ENCODE data around the gene PRDM12. TPM values are rescaled to one million over a fixed set of nuclear protein-coding genes. Genes with fewer than 3 reads are reported as not detected.

Gene PRDM12
- total RNA-seq, 4 donors from 2014 or later, result not detected

GRCh38 chr9:130635306-130635705 is 29.1 kb upstream of the PRDM12 start:
- in situ Hi-C loops (cut with MboI; ENCODE audit: low sequenced_read_pairs in 4 of 4) (no loop called here), intact Hi-C loops (cut with DNase I; ENCODE audit: low total_unique reads) (no loop called here)

GRCh38 chr9:130635721-130636647 is 28.4 kb upstream of the PRDM12 start:
- peaks cover 2 to 61% of the 10 kb centered on the region in 2 donors for H3K36me3 ChIP-seq
- ATAC-seq (no peak), DNase-seq (no peak)
- no peaks in the 10 kb centered on the region for H3K27me3 ChIP-seq
- intact Hi-C loops (cut with DNase I; ENCODE audit: low total_unique reads), result no loop called here
- no peaks in the 10 kb centered on the region for H3K4me1 ChIP-seq
- H3K9me3 ChIP-seq, result no peaks in the 10 kb centered on the region
- TF ChIP-seq CTCF (IDR thresholded peaks at IDR 0.05 in 4 of 5, conservative IDR thresholded peaks at IDR 0.05 in 1 of 5) (no peak), POLR2A (IDR thresholded peaks at IDR 0.05) (no peak)
- no peak overlapping the region for H3K4me3 ChIP-seq
- no peak overlapping the region for H3K27ac ChIP-seq
- in situ Hi-C loops (cut with MboI; ENCODE audit: low sequenced_read_pairs in 4 of 4), result no loop called here

More at GRCh38 chr9:130635306-130635705, 29.1 kb upstream of the PRDM12 start:
- H3K4me1 ChIP-seq, result no peaks in the 10 kb centered on the region
- no peak for TF ChIP-seq POLR2A (IDR thresholded peaks at IDR 0.05)
- TF ChIP-seq CTCF (IDR thresholded peaks at IDR 0.05 in 4 of 5, conservative IDR thresholded peaks at IDR 0.05 in 1 of 5), result no peak
- ATAC-seq, result no peak
- H3K36me3 ChIP-seq, result peaks cover 2 to 67% of the 10 kb centered on the region in 2 donors
- no peak overlapping the region for H3K4me3 ChIP-seq
- no peak overlapping the region for H3K27ac ChIP-seq
- no peaks in the 10 kb centered on the region for H3K27me3 ChIP-seq
- DNase-seq, result no peak
- no peaks in the 10 kb centered on the region for H3K9me3 ChIP-seq

- intact Hi-C loops (cut with DNase I; ENCODE audit: low total_unique reads) (no loop called here), in situ Hi-C loops (cut with MboI; ENCODE audit: low sequenced_read_pairs in 4 of 4) (no loop called here)
- Histone ChIP-seq H3K36me3 (peaks cover under 1 to 54% of the 10 kb centered on the region in 2 donors), H3K4me1 (no peaks in the 10 kb centered on the region), H3K9me3 (no peaks in the 10 kb centered on the region), H3K27me3 (no peaks in the 10 kb centered on the region), H3K4me3 (no peak overlapping the region), H3K27ac (no peak overlapping the region)
- DNase-seq (no peak), ATAC-seq (no peak)
- no peak for TF ChIP-seq POLR2A (IDR thresholded peaks at IDR 0.05)
- no peak for TF ChIP-seq CTCF (IDR thresholded peaks at IDR 0.05 in 4 of 5, conservative IDR thresholded peaks at IDR 0.05 in 1 of 5)
These were observed 27.8 kb upstream of the PRDM12 start for GRCh38 chr9:130636648-130637020.

GRCh38 chr9:130638284-130639123 is 25.9 kb upstream of the PRDM12 start:
- no peak for DNase-seq
- H3K4me1 ChIP-seq, result no peaks in the 10 kb centered on the region
- in situ Hi-C loops (cut with MboI; ENCODE audit: low sequenced_read_pairs in 4 of 4) (no loop called here), intact Hi-C loops (cut with DNase I; ENCODE audit: low total_unique reads) (no loop called here)
- H3K36me3 ChIP-seq, result peaks cover 0 to 35% of the 10 kb centered on the region in 2 donors
- TF ChIP-seq CTCF (IDR thresholded peaks at IDR 0.05 in 4 of 5, conservative IDR thresholded peaks at IDR 0.05 in 1 of 5) (no peak), POLR2A (IDR thresholded peaks at IDR 0.05) (no peak)
- H3K4me3 ChIP-seq, result no peak overlapping the region
- no peak overlapping the region for H3K27ac ChIP-seq
- H3K9me3 ChIP-seq, result no peaks in the 10 kb centered on the region
- no peaks in the 10 kb centered on the region for H3K27me3 ChIP-seq
- no peak for ATAC-seq
